HG02588 (cell line): ENCODE data around the gene ACSF2.
"Not testable (repeated sequence)": the region's sequence is repeated elsewhere in the genome, so short reads cannot be mapped to it uniquely, and the experiment has no call there.

Experiments
- ATAC-seq: cut with Tn5 transposase; IDR thresholded peaks from one replicate; pipeline ENCODE4 v1.9.1; 2021; ENCODE audit warnings: mild to moderate bottlenecking, moderate library complexity; ENCODE audit not compliant: unreplicated experiment

The ACSF2 gene

DNA sequence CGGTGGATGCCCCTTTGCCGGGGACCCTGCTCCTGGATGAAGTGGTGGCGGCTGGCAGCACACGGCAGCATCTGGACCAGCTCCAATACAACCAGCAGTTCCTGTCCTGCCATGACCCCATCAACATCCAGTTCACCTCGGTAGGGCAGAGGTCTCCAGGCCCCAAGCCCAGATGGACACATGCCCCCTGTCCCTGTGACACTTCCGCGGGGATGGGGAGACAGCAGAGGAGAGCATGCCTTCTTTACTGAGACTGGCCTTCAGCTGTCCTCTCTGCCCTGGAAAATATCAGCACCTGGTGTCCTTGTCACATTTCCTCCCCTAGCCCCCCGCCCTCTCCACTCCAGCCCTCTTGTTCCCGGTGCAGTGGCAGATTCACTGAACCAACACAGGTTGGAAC lies 36.4 kb downstream of the ACSF2 start:
- no peak for ATAC-seq

DNA sequence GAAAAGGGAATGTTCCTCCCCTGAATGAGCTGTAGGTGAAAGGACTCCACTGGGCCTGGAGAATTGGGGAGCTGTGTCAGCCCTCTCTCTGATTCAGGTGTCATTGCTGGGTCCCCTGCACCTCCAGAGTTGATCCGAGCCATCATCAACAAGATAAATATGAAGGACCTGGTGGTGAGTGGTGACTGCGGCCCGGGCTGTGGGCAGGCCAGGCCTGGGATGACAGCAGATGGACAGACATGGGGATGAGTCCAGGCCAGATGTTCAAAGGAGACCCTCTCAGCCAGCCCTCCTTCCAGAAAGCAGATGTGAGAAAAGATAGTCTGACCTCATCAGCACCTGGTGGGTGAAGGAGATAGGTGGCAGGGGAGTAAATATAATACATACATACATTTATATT lies 38.1 kb downstream of the ACSF2 start:
- ATAC-seq: no peak

DNA sequence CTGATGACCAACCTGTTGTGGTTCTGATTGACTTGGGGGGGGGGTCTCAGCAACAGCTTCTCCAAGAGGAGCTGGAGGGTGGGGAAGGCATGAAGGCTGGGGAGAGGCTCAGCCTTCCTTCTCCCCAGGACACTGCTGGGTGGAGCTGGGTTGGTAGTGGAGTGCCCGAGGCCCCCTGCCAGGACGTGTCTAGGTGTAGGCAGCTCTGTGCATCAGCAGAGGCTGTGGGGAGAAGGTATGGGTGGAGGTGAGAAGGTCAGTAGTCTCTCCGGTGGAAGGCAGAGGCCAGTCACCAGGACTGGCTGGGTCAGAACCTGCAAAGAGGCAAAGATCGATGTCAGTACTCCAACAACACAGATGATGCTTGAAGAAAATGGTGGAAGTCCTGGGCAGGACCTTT lies 38.7 kb downstream of the ACSF2 start:
- ATAC-seq: no peak

DNA sequence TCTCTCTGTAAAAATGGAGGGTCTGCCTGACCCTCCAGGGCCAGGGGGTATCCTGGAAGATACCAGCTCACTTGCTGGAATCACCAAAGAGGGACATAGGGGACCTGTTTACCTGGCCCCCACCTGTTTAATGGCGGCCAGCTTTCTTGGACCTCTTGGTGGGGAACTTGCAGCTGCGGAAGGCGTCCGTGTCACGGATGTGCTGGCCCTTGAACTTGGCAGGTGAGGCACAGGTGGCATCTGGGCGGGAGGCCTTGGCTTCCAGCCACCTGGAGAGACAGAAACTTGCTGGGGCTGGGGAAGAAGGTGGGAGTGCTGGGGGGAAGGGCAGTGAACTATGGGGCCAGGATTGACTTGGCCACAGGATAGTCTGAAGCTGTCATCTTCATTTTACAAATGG lies 39.2 kb downstream of the ACSF2 start:
- ATAC-seq: no peak

DNA sequence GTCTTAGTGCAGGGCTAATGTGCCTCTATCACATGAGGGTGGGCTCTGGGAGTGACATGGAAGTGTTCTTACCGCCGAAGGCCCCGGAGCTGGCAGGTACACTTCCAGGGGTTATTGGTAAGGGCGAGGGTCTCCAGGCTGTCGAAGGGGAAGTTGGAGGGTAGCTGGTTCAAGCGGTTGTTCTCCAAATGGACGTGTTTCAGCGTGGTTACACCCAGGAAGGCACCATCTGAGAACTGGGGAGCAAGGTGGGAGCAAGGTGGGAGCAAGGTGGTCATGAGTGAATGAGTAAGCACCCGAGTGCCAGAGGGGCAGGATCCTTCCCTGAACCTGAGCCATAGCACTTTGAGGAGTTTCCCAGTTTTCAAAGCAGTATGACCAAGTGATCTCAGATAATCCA lies 39.6 kb downstream of the ACSF2 start:
- no peak for ATAC-seq

DNA sequence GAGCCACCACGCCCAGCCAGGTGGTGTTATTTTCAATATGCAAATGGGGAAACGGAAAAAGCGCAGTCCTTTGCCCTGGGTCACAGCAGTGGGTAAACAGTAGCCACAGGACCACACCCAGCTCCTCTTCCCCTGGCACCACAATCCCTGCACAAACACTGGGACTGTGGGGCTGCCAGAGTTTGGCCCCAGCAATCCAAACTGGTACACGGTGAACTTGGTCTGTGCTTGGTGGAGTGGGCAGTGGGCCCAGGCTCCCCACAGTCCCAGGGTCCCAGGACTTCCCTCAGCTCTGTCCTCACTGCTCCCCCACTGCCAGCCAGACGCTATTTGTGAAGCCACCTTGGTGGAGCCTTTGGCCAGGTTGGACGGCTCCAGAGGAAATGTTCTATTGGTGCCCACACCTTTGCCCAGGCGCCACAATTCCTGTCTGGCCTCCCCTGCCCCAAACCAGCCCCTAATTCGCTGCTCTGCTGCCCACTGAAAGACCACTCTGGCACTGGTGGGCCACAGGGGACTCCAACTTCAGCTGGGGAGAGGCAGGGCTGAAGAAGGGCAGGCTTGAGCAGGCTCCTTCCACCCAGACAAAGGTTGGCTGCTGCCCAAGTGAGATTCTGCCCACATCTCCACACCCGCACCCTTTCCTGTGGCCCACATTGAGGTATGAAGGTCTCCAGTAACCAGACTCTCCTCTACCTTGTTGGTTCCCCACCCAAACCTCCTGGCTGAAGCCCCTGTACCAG lies 40.5 kb downstream of the ACSF2 start:
- no peak for ATAC-seq

DNA sequence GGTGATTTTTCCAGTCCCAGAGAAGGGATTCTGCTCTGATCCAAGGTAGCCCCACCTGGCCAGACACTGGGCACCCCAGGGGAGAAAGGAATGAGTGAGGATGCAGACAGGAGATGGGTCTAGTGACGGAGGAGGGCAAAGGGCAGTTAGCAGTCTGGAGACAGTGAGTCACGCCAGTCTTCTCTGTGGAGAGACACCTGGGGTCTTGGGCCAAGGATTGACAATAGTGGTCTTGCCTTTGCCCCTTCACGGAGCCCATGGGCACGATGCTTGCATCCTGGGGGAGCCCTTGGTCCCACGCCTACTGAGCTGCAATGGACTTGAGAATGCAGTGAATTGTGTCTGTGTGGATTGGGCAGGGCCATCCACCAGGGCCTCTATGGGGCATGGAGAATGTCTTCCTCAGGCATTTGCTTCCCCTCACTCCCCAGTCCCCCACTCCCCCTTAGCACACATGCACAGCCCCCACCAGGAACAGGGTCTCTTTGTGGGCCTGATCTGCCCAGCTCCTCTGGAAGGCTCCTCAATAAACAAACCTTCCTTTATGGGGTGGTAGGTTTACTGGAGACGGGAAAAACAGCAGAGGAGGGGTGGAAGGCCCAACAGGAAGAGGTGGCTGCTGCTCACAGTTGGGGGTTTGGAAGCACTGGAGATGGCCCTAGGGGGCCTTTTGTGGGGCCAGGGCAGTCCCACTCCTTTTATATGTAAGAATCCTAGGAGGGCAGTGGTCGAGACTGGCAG lies 41.3 kb downstream of the ACSF2 start:
- no peak for ATAC-seq

DNA sequence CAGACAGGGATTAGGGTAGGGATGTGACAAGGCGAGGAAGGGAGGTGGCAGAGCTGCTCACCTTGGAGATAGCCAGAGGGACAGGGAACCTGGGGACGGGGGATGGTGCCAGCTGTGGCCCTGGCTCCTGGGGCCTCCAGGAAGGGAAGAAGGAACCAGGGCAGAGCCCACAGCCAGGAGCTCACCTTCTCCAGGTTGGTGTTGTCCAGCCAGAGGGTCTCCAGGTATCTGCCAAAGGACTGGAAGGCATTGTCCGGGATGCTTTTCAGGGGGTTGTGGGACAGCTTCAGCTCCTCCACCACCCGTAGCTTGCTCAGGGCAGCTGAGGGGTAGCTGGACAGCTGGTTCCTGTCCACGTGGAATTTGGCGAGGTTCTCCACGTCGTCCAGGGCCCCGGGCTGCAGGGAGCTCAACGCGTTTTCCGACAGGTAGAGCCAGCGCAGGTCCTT lies 41.9 kb downstream of the ACSF2 start:
- ATAC-seq: no peak

DNA sequence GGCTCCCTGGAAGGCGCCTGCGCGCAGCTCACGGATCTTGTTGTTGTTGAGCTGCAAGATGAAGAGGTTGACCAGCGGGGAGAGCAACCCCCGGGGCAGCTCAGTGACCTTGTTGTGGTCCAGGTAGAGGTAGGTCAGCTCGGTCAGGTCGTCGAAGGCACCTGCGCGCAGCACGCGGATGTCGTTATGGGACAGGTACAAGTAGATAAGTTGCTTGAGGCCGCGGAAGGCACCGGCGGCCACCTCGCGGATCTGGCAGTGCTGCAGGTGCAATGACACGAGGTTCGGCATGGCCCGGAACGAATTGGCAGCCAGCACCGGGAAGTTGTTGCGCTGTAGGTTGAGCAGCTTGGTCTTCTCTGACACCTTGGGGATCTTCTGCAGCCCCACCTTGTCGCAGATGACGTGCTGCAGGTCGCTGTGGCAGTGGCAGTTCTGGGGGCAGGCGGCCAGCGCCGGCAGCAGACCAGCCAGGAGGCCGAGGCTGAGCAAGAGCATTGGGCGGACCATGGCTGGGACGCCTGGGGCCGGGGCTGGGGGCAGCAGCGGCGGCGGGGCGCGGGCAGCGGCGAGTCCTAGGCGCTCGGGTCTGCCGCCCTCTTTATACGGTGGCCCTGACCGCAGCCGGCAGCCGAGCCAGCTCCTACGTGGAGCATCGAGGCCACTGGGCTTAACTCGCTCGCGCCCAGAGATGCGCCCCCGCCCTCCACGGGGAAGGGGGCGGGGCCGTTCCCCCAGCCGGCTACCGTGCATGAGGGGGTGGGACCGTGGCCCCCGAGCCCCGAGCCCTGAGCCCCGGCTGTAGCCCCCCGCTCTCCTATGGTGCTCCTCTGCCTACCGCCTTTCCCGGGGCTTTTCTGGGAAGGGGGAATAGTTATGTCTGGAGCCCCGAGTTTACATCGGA lies 42.5 kb downstream of the ACSF2 start, which contains the start of gene CHAD:
Gene CHAD, minus strand, starts transcription at position 577 of the 904 bp plus-strand sequence. Its CDS starts 67 bp downstream, at position 510.
- no peak for ATAC-seq

DNA sequence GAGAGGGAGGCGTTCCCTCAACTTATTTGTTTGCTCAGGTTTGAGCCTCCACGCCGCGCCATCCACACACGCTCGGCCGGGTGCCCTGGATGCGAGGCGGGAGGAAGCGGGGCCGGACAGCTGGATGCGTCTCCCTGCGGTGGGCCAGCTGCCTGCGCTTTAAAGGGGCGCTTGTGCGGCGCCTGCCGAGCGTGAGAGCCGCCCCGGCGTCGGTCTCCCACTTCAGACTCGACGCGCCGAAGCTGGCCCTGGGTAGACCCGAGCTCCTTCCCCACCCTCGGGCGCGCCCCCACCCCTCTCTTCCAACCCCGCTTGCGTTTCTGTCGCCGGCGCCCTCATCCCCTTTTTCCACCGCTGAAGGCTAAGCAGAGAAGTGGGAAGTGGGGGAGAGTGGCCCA lies 43.2 kb downstream of the ACSF2 start:
- ATAC-seq: no peak

DNA sequence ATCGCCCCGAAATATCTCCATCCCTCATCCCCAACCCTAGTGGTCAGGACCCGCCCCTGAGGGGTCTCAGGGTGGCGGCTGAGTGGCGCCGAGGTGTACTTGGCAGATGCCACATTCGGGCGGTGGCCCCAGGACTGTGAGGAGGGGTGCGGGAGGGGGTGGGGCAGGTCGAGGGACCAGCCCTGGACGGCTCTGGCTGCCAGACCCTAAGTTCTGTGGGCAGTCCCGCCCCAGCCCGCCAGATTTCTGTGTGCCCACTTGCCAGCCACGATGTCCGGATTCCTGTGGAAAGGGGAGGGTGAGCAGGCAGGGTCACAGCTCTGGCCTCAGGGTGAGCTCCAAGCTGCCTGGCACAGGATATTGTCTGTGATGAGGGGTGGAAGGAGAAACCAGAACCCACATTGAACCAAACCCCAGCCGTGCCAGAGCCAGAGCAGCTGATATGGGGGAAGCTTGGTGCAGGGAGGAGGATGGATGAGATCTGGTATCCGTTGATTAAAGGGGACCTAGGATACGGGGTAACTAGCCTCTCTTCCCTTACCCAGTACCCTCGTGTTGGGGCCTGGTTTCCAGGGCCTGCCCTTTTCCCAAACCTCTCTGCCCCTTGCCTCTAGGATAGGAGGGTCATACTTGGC lies 43.8 kb downstream of the ACSF2 start:
- ATAC-seq: no peak

DNA sequence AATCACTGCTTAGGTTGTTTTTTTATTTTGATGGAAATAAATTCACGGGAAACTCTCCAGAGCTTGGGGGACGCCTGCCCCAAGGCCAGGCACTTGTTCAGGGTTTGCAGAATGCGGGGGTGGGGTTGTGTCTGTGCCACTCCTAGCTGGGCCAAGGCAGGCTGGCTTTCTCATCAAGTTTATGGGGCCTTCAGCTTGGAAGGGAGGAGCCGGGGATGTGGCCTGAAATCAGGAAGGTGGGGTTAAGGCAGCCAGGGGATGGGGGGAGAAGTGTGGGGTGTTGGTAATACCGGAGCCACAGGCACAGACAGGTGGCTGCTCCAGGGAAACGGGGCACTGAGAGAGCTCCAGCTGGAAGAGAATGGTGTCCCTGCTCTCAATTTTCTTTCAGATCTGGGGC lies 44.4 kb downstream of the ACSF2 start:
- no peak for ATAC-seq

DNA sequence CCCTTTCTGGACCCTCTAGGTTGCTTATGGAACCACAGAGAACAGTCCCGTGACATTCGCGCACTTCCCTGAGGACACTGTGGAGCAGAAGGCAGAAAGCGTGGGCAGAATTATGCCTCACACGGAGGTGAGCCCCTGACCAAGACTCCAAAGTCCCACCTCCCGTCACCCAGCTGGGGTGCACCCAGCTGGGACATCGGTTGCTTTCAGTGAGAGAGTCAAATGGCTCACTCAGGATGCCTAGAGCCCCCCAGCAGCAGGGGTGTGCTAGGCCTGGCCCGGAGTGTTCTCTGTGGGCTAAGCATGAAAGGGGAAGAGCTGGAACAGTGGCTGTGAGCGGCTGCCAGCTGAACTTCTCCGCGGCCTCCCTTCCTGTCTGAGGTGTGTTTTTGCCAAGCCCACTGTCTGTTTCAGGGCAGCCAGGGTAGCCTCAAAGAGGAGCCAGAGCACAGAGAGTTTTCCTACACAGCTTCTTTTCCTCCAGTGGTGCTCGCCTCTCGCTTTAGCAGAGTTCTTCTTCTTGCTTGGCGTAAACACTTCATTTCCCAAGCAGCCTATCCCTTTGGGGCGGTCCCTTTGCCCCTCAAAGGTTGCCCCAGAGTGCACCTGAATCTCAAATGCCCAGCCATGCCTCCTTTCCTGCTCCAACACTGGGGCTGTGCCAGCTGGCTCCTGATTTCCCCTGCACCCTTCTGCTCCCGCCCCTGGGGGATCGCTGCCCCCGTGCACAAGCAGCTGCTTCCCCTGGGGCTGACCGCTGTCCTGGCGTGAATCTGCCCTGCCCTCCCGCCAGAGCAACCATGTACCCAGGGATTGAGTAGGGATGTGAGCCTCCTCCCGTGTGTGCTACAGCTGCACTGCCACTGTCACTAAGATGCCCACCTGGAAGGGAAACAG lies 45.2 kb downstream of the ACSF2 start:
- no peak for ATAC-seq

DNA sequence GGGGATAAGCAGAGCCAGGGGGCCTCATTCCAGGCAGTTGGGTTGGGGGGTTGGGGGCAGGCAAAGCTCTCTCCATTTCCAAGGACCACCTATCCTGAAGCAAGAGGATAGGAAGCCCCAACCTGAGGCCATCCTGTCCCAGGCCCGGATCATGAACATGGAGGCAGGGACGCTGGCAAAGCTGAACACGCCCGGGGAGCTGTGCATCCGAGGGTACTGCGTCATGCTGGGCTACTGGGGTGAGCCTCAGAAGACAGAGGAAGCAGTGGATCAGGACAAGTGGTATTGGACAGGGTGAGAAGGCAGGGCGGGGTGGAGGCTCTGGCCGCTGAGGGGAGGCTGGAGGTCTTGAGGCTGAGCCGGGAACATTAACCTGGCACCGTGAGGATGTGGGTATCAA lies 46.3 kb downstream of the ACSF2 start:
- ATAC-seq: no peak

DNA sequence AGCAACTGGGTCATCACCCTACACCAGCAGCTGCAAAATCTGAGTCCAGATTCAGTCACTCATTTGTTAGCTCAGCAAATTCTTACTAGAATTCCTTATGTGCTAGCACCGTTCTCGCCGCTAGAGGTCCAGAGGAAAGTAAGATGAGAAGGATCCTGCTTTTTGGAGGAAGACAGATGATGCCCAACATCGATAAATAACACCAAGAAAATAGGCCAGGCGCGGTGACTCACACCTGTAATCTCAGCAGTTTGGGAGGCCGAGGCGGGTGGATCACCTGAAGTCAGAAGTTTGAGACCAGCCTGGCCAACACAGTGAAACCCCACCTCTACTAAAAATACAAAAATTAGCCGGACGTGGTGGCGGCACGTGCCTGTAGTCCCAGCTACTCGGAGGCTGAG lies 46.7 kb downstream of the ACSF2 start:
- not testable (repeated sequence) for ATAC-seq

DNA sequence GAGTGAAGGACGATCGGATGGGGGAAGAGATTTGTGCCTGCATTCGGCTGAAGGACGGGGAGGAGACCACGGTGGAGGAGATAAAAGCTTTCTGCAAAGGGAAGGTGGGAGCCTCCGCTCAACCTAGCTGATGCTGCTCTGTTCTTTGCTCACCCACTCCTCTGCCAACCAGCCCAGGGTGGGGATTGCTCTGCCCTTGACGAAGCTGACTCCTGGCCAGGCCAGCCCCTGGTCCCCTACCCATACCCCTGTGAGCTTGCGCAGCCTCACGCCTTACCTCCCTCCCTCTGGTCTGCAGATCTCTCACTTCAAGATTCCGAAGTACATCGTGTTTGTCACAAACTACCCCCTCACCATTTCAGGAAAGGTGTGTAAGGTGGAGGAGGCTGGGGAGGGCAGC lies 47.9 kb downstream of the ACSF2 start:
- ATAC-seq: no peak

DNA sequence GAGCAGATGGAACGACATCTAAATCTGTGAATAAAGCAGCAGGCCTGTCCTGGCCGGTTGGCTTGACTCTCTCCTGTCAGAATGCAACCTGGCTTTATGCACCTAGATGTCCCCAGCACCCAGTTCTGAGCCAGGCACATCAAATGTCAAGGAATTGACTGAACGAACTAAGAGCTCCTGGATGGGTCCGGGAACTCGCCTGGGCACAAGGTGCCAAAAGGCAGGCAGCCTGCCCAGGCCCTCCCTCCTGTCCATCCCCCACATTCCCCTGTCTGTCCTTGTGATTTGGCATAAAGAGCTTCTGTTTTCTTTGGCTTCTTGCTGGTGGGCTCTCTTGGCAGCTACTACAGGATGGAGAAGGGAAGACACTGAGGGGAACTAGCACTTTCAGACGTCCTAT lies 48.5 kb downstream of the ACSF2 start:
- no peak for ATAC-seq

DNA sequence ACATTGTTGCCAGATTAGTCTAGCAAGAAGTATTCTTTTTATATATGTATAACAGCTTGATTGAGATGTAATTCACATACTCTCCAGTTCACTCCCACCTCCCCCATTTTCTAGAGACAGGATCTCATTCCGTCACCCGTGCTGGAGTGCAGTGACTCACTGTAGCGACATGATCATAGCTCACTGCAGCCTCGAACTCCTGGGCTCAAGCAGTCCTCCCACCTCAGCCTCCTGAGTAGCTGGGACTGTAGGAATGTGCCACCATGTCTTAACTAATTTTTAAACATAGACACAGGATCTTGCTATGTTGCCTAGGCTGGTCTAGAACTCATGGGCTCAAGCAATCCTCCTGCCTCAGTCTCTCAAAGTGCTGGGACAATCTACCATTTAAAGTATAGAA lies 49.3 kb downstream of the ACSF2 start:
- ATAC-seq: no peak

DNA sequence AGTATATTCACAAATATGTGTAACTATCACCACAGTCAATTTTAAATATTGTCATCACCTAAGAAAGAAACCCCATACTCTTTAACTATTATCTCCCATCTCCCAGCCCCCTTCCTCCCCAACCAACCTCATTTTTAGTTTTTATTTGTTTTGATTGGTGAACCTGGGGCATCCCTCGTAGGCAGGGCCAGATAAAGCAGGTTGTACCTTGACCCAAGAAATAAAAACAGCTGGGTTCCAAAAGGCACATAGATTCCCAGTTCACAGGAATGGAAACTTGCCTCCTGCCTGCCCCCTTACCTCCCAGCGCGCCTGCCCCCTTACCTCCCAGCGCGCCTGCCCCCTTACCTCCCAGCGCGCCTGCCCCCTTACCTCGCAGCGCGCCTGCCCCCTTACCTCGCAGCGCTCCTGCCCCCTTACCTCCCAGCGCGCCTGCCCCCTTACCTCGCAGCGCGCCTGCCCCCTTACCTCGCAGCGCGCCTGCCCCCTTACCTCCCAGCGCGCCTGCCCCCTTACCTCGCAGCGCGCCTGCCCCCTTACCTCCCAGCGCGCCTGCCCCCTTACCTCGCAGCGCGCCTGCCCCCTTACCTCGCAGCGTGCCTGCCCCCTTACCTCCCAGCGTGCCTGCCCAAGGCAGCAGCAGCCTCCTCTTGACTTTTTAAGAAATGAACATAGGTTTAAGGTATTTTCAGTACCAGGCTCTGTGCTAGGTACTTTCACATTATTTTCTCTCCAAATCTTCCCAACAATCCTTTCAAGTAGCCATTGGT lies 49.9 kb downstream of the ACSF2 start:
- not testable (repeated sequence) for ATAC-seq
